ENCODE measurements around the gene WBP2NL. TPM values are rescaled to one million over a fixed set of nuclear protein-coding genes. Genes with fewer than 3 reads are reported as not detected.

The WBP2NL gene
- total and polyA plus RNA-seq, 2 of the 8 experiments (the other 6 are each of a cell fraction or from before 2014, with no cell fraction given), result not detected

GRCh38 chr22:42070517-42071422 is 72.2 kb downstream of the WBP2NL start, which contains the start of gene NAGA (continued):
- TF ChIP-seq ATF2 (IDR thresholded peaks at IDR 0.05; ENCODE audit: low read length) (no peak), NANOG (IDR thresholded peaks at IDR 0.05; ENCODE audit: insufficient read depth, low read depth, low read length, poor library complexity, severe bottlenecking) (no peak), SUZ12 (IDR thresholded peaks at IDR 0.05; ENCODE audit: low read length) (no peak), MAFK (IDR thresholded peaks at IDR 0.05; ENCODE audit: low read depth, low read length) (no peak), SAP30 (IDR thresholded peaks at IDR 0.05; ENCODE audit: insufficient read depth, insufficient replicate concordance, low read length) (no peak), CREB1 (IDR thresholded peaks at IDR 0.05) (no peak; the same call in 1 of the 2 replicates), GTF2F1 (IDR thresholded peaks at IDR 0.05; ENCODE audit: borderline replicate concordance, low read depth, low read length) (no peak), MAX (IDR thresholded peaks at IDR 0.05) (peak; percentile 95), CTCF (IDR thresholded peaks at IDR 0.05; ENCODE audit: control extremely low read depth in 1 of 3, insufficient read depth in 1 of 3, low read depth in 1 of 3, low read length in 3 of 3) (no peak), TAF7 (optimal IDR thresholded peaks at IDR 0.05; ENCODE audit: borderline replicate concordance, low read depth, low read length) (no peak), HDAC2 (IDR thresholded peaks at IDR 0.05; ENCODE audit: borderline replicate concordance in 1 of 2, low read depth in 2 of 2, low read length in 2 of 2) (peak; percentile 21 to 39; a peak in 1 of 4 replicates), ATF3 (IDR thresholded peaks at IDR 0.05; ENCODE audit: insufficient read depth, low read depth, low read length) (no peak), CEBPB (IDR thresholded peaks at IDR 0.05; ENCODE audit: low read depth, low read length) (no peak), EP300 (IDR thresholded peaks at IDR 0.05; ENCODE audit: borderline replicate concordance in 1 of 2, low read depth in 2 of 2, low read length in 2 of 2) (no peak), E2F6 (IDR thresholded peaks at IDR 0.05) (peak; percentile 94), KDM1A (IDR thresholded peaks at IDR 0.05; ENCODE audit: borderline replicate concordance, low read length) (no peak)

Data from H1 (cell line).